GM18517 (cell line): ENCODE data around the gene OR9A4.
"Not testable (repeated sequence)": the region's sequence is repeated elsewhere in the genome, so short reads cannot be mapped to it uniquely, and the experiment has no call there.

ENCODE experiments used
- ATAC-seq: cut with Tn5 transposase; IDR thresholded peaks from one replicate; pipeline ENCODE4 v1.9.1; 2021; ENCODE audit warnings: mild to moderate bottlenecking, moderate library complexity; ENCODE audit not compliant: unreplicated experiment

OR9A4 gene

GRCh38 chr7:141916099-141916498 lies at the start of gene OR9A4:
Gene OR9A4 (plus strand): TSS chr7:141916399. CDS start chr7:141918876, 2,477 bp downstream.
- ATAC-seq = no peak

GRCh38 chr7:141866974-141867373 lies 49.2 kb upstream of the OR9A4 start:
- no peak for ATAC-seq

GRCh38 chr7:141872931-141873330 lies 43.3 kb upstream of the OR9A4 start:
- ATAC-seq = no peak

GRCh38 chr7:141874787-141875186 lies 41.4 kb upstream of the OR9A4 start:
- no peak for ATAC-seq

- ATAC-seq = no peak
Observed at GRCh38 chr7:141875453-141875852, 40.7 kb upstream of the OR9A4 start.

- no peak for ATAC-seq
Observed at GRCh38 chr7:141876371-141876770, 39.8 kb upstream of the OR9A4 start.

GRCh38 chr7:141877365-141877764 lies 38.8 kb upstream of the OR9A4 start:
- no peak for ATAC-seq

GRCh38 chr7:141880960-141881359 lies 35.2 kb upstream of the OR9A4 start:
- ATAC-seq = no peak

- peak; percentile 63 for ATAC-seq
Observed at GRCh38 chr7:141884539-141885225, 31.5 kb upstream of the OR9A4 start.

- no peak for ATAC-seq
Observed at GRCh38 chr7:141889321-141889720, 26.9 kb upstream of the OR9A4 start.

GRCh38 chr7:141891336-141891735 lies 24.9 kb upstream of the OR9A4 start:
- no peak for ATAC-seq

- not testable (repeated sequence) for ATAC-seq
Observed at GRCh38 chr7:141899366-141899765, 16.8 kb upstream of the OR9A4 start.

GRCh38 chr7:141906285-141906684 lies 9.9 kb upstream of the OR9A4 start:
- no peak for ATAC-seq

- ATAC-seq = no peak
Observed at GRCh38 chr7:141911391-141911790, 4.8 kb upstream of the OR9A4 start.

GRCh38 chr7:141915565-141915964 lies 634 bp upstream of the OR9A4 start:
- no peak for ATAC-seq

- ATAC-seq = no peak
Observed at GRCh38 chr7:141920281-141920680, 4.1 kb downstream of the OR9A4 start.

- ATAC-seq = no peak
Observed at GRCh38 chr7:141928146-141928844, 12.1 kb downstream of the OR9A4 start.

- no peak for ATAC-seq
Observed at GRCh38 chr7:141928845-141929195, 12.6 kb downstream of the OR9A4 start.

GRCh38 chr7:141930211-141930610 lies 14.0 kb downstream of the OR9A4 start:
- no peak for ATAC-seq

GRCh38 chr7:141941075-141941474 lies 24.9 kb downstream of the OR9A4 start:
- ATAC-seq = no peak

GRCh38 chr7:141943846-141944245 lies 27.6 kb downstream of the OR9A4 start:
- no peak for ATAC-seq

GRCh38 chr7:141944811-141945210 lies 28.6 kb downstream of the OR9A4 start:
- ATAC-seq = no peak

GRCh38 chr7:141945356-141945755 lies 29.2 kb downstream of the OR9A4 start:
- ATAC-seq = no peak
